ENCODE data around the gene FAM200C. TPM values are rescaled to one million over a fixed set of nuclear protein-coding genes. Genes with fewer than 3 reads are reported as not detected.

FAM200C gene
- total RNA-seq, 6 experiments from 2014 or later: 0.56 to 1.2 (median 0.95) TPM

DNA sequence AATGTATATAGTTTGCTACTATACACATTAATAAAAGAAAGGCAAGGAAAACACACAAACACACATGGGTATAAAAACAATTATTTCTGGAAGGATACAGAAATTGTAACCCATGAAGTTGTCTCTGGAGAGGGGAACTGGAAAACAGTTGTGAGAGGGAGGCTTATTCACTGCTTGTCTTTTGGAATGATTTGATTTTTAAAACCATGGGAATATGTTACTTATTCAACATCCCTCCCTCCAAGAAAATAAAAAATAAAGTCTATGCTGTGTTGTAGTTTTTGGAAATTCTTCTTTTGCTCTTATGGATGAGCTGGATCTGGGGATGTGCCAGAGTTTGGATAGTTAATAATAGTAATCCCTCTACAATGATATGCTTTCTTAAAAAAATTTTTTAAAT is 23.4 kb downstream of the FAM200C start:
- DNase-seq: no peak
- no peak overlapping the region for H3K4me3 ChIP-seq
- no peak for ATAC-seq
- H3K4me1 ChIP-seq: no peaks in the 10 kb centered on the region
- H3K27me3 ChIP-seq: no peaks in the 10 kb centered on the region
- H3K27ac ChIP-seq: no peak overlapping the region
- TF ChIP-seq, protein P1, sequence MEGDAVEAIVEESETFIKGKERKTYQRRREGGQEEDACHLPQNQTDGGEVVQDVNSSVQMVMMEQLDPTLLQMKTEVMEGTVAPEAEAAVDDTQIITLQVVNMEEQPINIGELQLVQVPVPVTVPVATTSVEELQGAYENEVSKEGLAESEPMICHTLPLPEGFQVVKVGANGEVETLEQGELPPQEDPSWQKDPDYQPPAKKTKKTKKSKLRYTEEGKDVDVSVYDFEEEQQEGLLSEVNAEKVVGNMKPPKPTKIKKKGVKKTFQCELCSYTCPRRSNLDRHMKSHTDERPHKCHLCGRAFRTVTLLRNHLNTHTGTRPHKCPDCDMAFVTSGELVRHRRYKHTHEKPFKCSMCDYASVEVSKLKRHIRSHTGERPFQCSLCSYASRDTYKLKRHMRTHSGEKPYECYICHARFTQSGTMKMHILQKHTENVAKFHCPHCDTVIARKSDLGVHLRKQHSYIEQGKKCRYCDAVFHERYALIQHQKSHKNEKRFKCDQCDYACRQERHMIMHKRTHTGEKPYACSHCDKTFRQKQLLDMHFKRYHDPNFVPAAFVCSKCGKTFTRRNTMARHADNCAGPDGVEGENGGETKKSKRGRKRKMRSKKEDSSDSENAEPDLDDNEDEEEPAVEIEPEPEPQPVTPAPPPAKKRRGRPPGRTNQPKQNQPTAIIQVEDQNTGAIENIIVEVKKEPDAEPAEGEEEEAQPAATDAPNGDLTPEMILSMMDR (IDR thresholded peaks at IDR 0.05): no peak
- no peak for TF ChIP-seq POLR2A (IDR thresholded peaks at IDR 0.05)
- no peaks in the 10 kb centered on the region for H3K36me3 ChIP-seq
- H3K9me3 ChIP-seq: no peaks in the 10 kb centered on the region
- intact Hi-C loops (cut with DNase I): no loop called here

DNA sequence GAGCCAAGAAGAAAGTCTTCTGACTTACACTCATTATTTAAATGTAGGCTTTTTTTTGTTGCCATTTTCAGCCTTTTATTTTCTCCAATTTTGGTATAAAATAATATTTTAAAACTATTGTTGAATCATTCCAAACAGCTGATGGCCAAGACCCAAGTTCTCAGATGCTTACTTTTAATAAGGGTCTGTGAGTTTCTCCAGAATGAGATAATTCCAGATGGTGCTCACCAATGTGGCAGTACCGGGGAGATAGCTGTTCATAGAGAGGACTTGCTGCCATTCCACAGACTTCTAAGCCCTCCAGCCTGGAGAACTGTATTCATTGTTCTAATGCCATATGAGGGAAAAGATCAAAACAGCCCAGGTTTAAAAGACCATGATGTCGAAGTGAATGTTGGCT is 24.2 kb downstream of the FAM200C start:
- Histone ChIP-seq H3K27me3 (no peaks in the 10 kb centered on the region), H3K4me1 (no peaks in the 10 kb centered on the region), H3K27ac (no peak overlapping the region), H3K9me3 (no peaks in the 10 kb centered on the region), H3K4me3 (no peak overlapping the region), H3K36me3 (no peaks in the 10 kb centered on the region)
- ATAC-seq (no peak), DNase-seq (no peak)
- intact Hi-C loops (cut with DNase I): no loop called here
- TF ChIP-seq, protein P1 (IDR thresholded peaks at IDR 0.05): no peak
- no peak for TF ChIP-seq POLR2A (IDR thresholded peaks at IDR 0.05)
- WGBS (ENCODE audit: insufficient coverage, low coverage, low lambda C conversion rate, missing lambda C conversion rate): 58% methylated on average over 2 of the region's 2 CpGs

DNA sequence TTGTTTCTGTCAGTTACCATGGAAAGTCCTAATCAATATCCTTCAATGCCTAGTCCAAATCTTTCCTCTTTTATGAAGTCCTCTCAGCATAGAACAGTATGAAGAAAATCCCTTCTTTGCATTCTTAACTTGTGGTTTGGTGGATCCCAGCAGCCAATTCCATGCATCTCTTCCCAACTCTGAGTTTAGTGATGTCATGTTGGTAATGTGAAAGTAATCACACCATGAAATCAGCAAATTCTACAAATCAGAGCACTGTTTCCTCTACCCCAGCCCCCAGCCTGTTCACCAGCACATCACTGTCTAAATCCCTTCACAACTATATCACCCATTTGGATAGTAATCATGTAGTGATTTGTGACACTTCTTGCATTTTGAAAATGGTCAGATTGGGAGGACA is 24.7 kb downstream of the FAM200C start:
- H3K27ac ChIP-seq: no peak overlapping the region
- no peaks in the 10 kb centered on the region for H3K27me3 ChIP-seq
- no peak overlapping the region for H3K4me3 ChIP-seq
- no peak for DNase-seq
- no peak for ATAC-seq
- TF ChIP-seq POLR2A (IDR thresholded peaks at IDR 0.05): no peak
- TF ChIP-seq, protein P1 (IDR thresholded peaks at IDR 0.05): no peak
- no peaks in the 10 kb centered on the region for H3K36me3 ChIP-seq
- H3K9me3 ChIP-seq: no peaks in the 10 kb centered on the region
- intact Hi-C loops (cut with DNase I): no loop called here
- H3K4me1 ChIP-seq: peaks cover 0 to 4% (median 0%) of the 10 kb centered on the region in 4 donors

DNA sequence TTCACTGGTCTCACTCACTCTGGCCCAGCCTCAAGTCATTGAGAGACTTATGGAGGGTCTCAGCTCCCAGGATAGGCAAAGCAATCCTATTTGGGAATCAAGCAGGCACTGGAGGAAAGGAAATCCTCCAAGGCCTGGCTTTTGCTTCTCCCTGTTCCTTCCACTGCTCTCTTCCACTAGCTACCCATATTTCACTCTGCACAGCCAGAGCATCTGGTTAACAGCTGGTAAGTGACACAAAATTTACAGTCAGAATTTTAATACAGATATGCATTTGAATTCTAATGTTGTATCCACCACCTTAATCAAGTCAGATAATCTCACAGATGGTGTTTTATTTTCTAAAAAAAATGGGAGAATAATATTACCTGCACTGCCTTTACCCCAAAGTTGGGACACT is 28.6 kb downstream of the FAM200C start:
- no peak overlapping the region for H3K4me3 ChIP-seq
- TF ChIP-seq, protein P1 (IDR thresholded peaks at IDR 0.05): no peak
- TF ChIP-seq POLR2A (IDR thresholded peaks at IDR 0.05): no peak
- no peaks in the 10 kb centered on the region for H3K36me3 ChIP-seq
- H3K4me1 ChIP-seq: peaks cover 0 to 8% (median 0%) of the 10 kb centered on the region in 4 donors
- ATAC-seq (no peak), DNase-seq (no peak)
- intact Hi-C loops (cut with DNase I): no loop called here
- no peak overlapping the region for H3K27ac ChIP-seq
- H3K27me3 ChIP-seq: no peaks in the 10 kb centered on the region
- no peaks in the 10 kb centered on the region for H3K9me3 ChIP-seq

DNA sequence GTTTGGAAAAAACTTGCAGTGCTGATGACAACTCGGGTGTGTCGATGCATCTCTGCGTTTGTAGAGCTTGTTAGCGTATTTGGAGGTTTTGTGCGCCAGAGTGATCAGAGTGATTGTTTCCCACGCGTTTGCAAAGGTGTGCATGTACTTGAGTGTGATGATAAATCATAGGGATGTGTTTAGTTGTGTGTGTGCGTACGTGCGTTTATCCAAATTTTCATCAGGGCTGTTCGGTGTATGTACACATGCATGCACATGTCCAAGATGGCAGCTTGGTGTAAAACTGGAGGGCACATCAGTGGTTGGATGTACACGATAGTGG is 29.2 kb downstream of the FAM200C start:
- Histone ChIP-seq H3K4me1 (peaks cover 0 to 8% (median 0%) of the 10 kb centered on the region in 4 donors), H3K36me3 (no peaks in the 10 kb centered on the region), H3K27ac (no peak overlapping the region), H3K27me3 (no peaks in the 10 kb centered on the region), H3K4me3 (peak overlapping the region; percentile 38 to 50 (median 40)), H3K9me3 (no peaks in the 10 kb centered on the region)
- ATAC-seq (no peak), DNase-seq (no peak)
- intact Hi-C loops (cut with DNase I): no loop called here
- 53% methylated on average over 12 of the region's 12 CpGs for WGBS (ENCODE audit: insufficient coverage, low coverage, low lambda C conversion rate, missing lambda C conversion rate)
- TF ChIP-seq, protein P1 (IDR thresholded peaks at IDR 0.05): no peak
- no peak for TF ChIP-seq POLR2A (IDR thresholded peaks at IDR 0.05)
